RPMI7951 (cell line): Measurements from ENCODE around the gene ALDH3A2. TPM values are rescaled to one million over a fixed set of nuclear protein-coding genes. Genes with fewer than 3 reads are reported as not detected.
"Not testable (repeated sequence)": the region's sequence is repeated elsewhere in the genome, so short reads cannot be mapped to it uniquely, and the experiment has no call there.

ENCODE experiments used
- DNase-seq: peaks from one replicate; pipeline ENCODE4 v3.0.0-alpha.2; 2012; ENCODE audit warnings: low read depth
- total RNA-seq: library from RNA; depleted of rRNA; stranded (reverse); fragments of >200 nt; shearing (Covaris generic); gene quantifications from 2 replicates; pipeline ENCODE4 v1.2.3, GENCODE V29; 2014

ALDH3A2 gene
- total RNA-seq, 1 experiment from 2014 or later = 44.2 TPM

- no peak for DNase-seq
Measured at GRCh38 chr17:19678581-19679453, 30.3 kb downstream of the ALDH3A2 start.

DNA sequence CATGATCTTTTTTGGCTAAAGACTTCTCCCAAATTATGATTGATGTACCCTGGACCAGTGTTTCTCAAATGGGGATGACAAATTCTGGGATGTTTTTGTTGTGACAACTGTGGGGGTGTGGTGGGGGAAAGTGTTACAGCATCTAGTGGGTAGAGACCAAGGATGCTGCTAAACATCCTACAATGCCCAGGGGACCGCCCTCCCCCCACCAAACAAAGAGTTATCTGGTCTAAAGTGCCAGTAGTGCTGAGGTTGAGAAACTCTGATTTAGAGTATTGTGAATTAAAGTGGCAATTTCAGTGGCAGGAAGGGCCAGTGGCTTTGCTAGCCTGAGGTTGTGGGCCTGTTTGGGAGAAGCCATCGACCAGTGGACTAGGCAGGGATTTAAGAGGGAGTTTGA lies 34.6 kb downstream of the ALDH3A2 start:
- no peak for DNase-seq

GRCh38 chr17:19684909-19685580 lies 36.5 kb downstream of the ALDH3A2 start:
- DNase-seq = not testable (repeated sequence)

DNA sequence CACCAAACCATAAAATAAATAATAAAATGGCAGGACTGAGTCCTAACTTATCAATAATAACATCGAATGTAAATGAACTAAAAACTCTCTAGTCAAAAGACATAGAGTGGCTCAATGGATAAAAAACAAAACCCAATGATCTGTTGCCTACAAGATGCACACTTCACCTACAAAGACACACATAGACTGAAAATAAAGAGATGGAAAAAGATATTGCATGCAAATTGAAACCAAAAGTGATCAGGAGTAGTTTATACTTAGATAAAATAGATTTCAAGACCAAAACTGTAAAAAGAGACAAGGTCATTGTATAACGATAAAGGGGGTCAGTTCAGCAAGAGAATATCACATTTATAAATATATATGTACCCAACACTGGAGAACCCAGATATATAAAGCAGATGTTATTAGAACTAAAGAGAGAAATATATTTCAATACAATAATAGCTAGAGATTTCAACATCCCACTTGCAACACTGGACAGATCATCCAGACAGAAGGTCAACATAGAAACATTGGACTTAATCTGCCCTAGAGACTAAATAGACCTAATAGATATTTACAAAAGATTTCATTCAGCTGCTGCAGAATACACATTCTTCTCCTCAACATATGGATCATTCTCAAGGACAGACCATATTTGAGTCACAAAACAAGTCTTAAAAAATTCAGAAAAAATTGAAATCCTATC lies 38.0 kb downstream of the ALDH3A2 start:
- no peak for DNase-seq

DNA sequence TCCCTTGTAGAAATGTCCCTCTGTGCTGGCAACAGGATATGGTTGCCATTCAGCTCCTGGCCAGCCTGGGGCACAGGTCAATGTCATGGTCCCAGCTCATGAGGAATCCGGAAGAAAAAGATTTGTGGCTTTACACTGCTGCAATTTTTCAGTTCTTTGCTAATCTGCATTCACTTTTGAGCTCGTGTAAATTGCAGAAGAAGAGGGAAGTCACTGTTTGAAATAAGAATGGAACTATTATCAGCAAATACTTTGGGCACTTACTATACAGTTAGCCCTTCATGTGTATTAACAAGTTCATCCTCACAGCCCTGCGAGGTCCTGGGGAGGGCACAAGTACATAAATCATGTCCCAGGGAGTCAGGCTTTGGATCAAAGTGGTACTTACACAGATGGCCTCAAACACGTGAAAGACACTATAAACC lies 53.7 kb downstream of the ALDH3A2 start:
- no peak for DNase-seq

GRCh38 chr17:19703106-19703827 lies 54.7 kb downstream of the ALDH3A2 start:
- no peak for DNase-seq

DNA sequence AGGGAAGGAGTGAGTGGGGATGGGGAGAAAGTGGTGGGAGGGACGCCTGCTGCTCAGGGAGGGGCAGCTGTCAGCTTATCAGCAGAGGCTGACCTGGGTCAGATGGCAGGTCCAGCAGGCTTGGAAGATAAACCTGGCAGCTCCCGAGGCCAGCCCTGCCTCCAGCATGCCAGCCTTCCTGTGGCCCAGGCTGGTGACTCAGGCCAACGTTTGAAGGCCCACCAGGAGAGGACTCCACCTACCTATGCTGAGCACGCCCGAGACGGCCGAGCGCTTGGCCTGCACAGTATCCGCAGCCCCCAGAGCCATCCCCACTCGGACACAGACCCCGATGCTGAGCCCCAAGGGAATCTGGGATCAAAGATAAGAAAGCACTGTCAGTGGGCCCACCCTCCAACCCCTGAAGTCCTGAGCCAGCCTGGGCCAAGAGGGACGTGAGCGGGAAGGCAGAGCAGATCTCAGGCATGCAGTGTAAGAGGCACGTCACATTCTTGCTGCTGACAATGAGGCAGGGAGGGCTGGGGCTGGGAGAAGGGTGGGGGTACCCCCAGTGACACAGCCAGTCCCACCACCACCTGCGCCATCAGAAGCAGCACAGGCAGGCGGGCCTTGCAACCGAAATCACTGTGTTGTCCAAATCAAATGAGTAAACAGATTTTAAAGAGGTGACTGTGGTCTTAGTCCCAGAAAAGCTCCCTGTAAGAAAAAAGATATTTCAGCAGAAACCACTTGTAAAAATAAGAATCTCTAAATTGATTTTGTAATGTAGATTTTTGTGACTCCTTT lies 55.5 kb downstream of the ALDH3A2 start:
- no peak for DNase-seq

GRCh38 chr17:19705201-19705600 lies 56.6 kb downstream of the ALDH3A2 start:
- DNase-seq = no peak

- DNase-seq = no peak
Measured at GRCh38 chr17:19705771-19706770, 57.5 kb downstream of the ALDH3A2 start.

- no peak for DNase-seq
Measured at GRCh38 chr17:19706791-19707727, 58.5 kb downstream of the ALDH3A2 start.

- no peak for DNase-seq
Measured at GRCh38 chr17:19707728-19708221, 59.2 kb downstream of the ALDH3A2 start.

DNA sequence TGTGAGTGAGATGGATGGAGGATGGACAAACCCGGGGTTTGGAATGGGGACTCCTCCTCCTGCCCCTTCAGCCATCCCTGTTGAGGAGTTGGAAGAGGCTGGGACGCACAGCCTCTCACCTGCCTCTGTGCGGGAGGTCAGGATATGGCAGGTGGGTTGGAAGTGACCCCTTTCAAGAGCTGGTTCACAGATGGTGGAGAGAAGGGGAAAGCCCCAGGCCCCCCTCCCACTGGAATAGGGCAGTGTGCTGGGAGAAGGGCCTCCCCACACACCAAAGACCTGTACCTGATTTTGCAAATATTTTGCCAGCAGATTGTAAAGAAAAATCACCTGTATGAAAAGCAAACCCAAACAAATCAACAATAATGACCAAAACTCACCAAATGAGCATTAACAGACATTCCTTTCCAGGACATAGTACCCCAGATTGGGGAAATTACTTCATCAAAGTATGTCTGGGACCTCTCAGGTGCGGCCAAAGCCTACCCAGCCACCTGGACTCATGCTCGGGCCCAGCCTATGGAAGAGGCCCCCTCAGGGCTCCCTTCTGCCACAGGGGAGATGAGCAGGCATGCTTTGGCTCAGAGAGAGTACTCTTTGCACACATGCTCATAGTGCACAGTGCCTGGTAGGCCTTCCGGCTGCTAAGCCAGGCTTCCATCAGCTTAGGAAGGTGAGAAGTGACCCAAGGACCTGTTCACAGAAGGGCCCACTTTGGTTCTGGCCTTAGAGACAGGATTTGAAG lies 60.1 kb downstream of the ALDH3A2 start:
- DNase-seq = no peak

DNA sequence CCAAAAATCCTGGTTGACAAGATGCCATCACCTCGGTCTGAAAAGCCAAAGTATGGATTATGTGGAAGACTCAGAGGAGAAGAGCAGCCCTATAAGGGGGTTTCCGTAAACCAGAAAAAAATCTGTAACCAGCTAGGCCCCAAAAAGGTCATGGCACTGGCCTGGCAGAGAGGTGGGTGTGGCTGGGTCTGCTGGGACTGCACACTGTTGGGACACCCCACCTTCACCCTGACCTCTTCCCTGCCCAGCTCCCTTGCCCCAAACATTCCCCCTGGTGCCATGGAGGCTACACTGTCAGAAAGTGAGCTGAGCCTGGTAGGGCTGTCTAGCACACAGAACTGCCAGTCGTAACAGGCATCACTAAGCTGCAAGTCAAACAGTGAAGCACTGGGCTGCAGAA lies 61.3 kb downstream of the ALDH3A2 start:
- no peak for DNase-seq

DNA sequence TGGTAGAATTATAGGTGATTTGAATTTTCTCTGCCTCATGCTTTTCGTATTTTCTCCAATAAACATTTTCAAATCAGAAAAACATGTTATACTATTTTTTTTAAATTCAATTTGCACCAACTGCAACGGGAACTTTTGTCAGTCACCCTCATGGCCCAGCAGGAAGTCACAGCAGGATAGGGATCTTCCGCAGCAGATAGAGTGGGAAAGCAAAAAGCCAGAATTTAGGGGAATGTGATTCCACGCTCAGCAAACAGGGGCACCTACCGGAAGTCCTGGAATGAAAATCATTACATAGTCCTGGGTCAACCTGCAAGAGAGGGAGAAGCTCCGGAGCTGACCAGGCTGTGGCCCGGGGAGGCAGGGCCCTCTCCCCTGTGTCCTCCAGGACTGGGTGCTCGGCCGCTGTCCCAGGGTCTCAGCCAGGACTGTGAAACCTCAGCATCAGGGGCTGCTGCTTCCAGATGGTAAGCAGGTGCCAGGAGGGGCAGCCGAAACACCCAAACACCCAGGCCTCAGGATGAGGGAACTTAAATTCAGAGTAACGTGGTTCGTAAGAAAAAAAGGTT lies 64.0 kb downstream of the ALDH3A2 start:
- no peak for DNase-seq

DNA sequence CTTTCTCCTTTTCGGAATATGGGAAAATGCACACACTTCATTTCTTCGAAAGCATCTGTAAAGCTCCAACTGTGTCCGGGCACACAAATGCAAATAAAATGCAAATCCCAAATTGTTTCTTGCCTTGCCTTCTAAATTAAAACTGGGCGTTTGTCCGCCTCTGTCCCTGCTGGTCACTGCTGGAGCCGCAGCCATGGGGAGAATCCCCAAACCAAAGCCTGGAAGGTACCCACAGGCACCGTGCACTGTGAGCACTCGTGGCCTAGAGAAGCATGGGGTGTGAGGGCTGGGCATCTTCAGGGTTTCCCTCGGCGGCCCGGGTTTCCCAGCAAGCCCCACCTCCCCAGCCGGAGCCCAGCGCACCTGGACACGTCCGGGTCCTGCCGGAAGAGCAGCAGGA lies 64.9 kb downstream of the ALDH3A2 start:
- no peak for DNase-seq

DNA sequence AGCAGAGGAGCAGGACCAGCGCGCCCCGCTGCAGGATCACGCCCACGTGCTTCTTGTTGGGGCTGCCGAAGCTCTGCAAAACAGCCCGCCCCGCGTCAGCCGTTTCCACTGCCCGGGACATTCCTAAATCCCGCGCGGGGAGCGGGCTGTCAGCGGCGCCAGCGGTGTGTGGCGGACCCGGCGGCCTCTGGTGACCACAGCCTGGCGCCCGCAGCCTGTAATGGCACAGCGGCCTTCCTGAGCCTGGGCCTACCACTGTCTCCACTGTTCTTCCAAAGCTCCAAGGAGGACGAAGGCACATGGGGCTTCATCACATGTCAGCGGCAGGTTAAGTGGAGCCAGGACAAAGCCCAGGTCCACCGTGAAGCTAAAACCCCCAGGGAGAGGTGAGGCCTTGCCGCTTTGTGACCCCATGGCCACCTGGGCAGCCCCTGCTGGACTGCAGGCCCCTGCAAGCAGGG lies 65.4 kb downstream of the ALDH3A2 start:
- no peak for DNase-seq
